Stimulated activated CD4-positive, alpha-beta T cell treated with anti-CD3 and anti-CD28 coated beads, Interleukin-2, amount 100 ng/mL, for 48 hours (primary cell): ENCODE results near the gene LIX1L.
A peak's percentile ranks its signal among the peaks of the same experiment; 100 is the strongest.

Experiments
- DNase-seq, 2 donors: peaks; one replicate each; pipeline ENCODE4 v3.0.0-alpha.2; 2020

The LIX1L gene

DNA sequence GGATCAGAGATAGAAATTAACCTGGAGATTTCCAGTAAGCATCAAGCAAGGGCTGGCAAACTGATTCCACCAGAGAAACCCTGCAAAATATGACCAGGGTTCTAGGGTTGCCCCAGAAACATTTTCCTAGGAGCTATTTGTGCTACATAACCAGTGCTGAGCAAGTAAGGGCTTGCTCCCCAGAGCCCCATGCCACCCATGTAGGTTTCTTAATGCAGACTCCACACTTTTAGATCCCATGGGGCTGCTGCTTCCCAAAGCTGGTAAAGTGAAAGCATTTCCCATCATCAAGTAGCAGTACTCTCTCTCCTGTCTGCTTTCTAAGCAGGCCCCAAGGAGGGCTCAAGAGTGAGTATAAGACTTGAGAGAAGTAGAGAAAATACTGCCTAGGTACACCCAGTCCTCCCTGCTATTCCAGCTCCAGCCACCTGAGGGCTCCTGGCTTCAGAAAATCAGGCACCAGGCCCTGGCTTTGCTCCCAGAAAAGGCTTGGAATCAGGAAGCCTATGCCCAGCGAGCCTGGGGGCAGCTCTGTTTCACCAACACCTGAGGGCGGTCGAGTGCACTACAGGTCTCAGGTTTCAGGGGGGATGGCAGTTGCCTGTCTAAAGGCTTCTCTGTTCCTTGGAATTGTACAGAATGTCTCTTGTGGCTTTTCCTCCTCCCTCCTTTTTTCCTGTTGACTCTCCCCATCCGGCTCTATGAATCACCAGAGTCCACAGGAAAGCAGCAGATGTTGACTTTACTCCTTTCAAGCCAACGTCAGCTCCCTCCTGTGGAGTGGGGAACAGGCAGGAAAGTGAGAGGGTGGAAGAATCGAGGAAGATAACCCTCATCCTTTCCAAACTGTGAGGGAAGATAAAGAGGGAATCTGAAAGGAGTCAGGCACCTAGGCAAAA, 66.0 kb downstream of the LIX1L start:
- peak; percentile 45 to 55 for DNase-seq

DNA sequence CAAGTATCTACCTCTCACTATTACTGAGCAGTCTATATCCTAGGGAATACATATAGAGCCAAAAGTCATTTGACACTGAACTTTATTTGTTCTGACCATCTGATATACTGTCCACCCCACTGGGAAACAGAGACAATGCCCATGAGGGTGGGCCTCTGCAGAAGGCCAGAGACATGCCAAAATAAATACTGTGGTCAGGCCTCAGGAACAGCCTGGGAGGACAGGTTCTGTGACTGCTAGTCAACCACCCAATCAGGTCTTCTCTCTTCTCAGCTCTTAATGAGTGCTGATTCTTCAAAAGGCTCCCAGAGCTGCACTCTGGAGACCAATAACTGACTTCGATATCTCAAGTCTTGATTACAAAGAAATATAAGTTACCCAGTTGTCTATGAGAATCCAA, 66.7 kb downstream of the LIX1L start:
- no peak for DNase-seq

- DNase-seq, result no peak
Observed at GRCh38 chr1:145889722-145890121, 68.1 kb downstream of the LIX1L start.

- DNase-seq, result no peak
Observed at GRCh38 chr1:145887631-145888030, 70.2 kb downstream of the LIX1L start.

DNA sequence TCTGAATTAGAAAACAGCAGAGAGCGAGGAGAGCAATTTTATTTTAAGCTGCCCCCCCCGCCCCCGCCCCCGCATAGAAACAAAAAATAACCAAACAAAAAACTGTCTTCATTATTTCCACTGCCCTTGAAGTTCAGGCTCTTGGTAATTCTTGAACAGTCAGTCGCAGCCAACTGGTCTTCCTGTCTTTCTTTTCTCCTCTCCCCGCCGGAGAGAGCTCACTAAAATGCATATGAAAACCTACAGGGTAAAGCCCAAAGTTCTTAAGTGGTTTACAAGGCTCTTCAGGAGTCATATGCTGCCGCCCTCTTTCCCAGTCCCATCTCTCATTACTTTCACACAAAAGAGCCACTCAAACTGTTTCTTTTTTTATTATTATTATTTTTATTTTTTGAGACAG, 71.0 kb downstream of the LIX1L start:
- DNase-seq, result no peak

DNA sequence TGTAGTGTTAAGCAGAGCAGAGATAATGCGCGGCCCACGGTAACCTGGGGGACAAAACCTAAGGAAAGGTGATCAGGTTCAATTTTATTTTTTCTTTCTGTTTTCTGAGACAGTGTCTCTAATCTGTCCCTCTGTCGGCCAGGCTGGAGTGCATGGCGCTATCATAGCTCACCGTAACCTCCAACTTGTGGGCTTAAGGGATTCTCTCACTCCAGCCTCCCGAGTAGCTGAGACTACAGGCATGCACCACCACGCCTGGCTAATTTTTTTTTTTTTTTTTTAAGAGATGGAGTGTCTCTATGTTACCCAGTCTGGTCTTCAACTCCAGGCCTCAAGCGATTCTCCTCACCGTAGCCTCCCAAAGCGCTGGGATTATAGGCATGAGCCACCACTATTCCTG, 71.4 kb downstream of the LIX1L start:
- DNase-seq, result no peak

DNA sequence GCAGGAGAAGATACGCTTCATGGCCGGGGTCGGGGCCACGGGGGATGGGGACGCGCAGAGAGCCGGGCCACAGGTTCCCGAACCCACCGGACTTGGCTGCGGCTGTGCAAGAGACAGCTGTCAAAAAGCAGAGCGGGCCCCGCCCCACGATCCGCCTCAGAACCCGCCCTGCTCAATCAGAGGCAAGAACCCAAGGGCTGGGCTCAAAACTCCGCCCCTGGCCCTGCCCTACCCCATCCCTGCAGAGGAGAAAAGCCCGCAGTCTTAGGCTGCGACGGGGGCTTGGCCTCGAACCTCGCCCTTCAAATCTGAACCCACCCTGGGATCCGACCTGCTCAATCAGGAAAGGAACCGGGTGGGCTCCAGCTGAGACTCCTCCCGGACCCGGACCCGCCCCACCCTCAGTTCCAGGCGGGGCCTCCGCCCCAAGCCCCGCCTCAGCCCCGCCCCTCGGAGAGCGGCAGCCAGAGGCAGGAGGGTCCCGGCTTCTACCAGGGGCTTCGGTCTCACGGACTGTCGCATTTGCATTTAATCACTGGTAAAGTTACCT, 72.0 kb downstream of the LIX1L start, which contains the start of gene ANKRD35:
TSS of gene ANKRD35 (minus strand) at position 129 of the 550 bp plus-strand sequence. CDS start at position 21, 108 bp downstream.
- DNase-seq, result peak; percentile 79 to 83

- no peak for DNase-seq
Observed at GRCh38 chr1:145884675-145885074, 73.1 kb downstream of the LIX1L start.
